Activated T-cell treated with anti-CD3 and anti-CD28 coated beads, Interleukin-2, amount 50 U/mL, for 1 hour (primary cell): ENCODE data around the gene SUMF1.

Source experiments
- DNase-seq: peaks from one replicate; pipeline ENCODE4 v3.0.0-alpha.2; 2020

Gene SUMF1

DNA sequence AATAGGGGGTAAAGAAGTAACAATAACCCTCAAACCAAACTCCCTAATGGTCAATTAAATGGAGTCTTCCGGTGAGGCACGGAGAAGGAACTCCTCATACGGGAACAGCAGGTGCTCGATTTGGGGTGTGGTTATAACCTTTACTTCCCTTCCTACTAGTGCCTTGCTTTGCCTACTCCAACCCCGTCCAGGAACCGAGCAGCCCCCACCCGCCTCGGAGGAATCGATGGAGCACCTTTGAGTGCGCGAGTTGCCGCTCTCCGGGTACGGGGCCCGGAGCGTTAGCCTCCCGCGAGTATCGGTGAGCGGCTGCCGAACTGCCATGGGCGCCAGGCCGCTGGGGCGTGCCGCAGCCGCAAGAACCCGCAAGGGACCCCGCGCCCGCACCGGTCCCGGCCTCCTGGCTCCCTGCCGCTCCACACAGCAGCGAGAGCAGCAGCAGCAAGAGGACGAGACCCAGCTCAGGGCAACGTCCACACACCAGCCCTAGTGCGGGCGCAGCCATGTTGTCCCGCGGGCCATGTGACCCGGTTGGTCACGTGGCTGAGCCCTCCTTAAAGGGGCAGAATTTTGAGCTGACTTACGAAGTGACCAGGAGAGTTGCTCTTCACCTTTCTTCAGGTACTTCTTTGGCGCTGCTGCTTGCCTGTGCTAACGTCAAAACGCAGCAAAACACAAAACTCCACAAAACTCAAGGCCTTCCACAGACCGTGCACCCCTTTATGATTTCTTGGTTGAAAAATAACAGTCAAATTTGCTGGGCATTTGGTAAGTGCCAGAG lies at the start of gene SUMF1:
Gene SUMF1 (minus strand): TSS at position 529 of the 781 bp plus-strand sequence. CDS start 24 bp downstream, at position 505.
- peak; percentile 73 for DNase-seq

GRCh38 chr3:4515916-4516579 lies 49.0 kb upstream of the SUMF1 start:
- DNase-seq: no peak

GRCh38 chr3:4514916-4515315 lies 47.8 kb upstream of the SUMF1 start:
- DNase-seq: no peak

- DNase-seq: no peak
Measured at GRCh38 chr3:4514321-4514720, 47.3 kb upstream of the SUMF1 start.

DNA sequence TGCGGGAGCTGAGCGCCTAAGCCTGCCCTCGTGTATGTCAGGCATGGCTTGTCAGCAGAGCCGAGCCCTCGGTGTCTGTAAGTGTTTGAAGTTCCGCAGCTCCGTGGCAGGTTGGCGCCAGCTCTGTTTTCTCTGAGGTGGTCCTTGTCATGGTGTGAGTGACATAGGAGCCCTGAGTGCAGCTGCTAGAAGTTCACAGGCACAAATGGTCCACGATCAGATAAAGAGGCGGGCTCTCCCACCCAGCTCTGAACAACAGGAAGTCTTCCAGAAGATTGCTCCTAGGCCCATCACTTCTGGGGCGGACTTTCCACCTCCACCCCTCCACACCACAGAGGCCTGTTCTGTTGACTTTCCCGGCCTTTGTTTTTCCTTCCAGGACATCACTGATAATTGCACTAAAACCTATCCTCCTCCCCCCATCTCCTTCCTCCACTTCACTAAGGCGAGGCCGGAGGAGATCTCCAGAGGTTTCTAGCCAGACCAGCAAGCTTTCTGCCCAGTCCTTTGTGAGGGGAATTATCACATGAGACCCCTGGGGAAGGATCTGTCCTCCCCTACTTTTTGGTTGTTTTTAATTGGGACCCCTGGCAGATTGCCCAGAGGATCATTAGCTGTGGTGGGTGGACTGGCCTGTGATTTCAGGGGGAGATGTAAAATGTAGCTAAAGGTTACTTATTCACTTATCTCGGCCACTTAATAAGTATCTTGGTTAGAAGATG lies 46.0 kb upstream of the SUMF1 start:
- DNase-seq: no peak

DNA sequence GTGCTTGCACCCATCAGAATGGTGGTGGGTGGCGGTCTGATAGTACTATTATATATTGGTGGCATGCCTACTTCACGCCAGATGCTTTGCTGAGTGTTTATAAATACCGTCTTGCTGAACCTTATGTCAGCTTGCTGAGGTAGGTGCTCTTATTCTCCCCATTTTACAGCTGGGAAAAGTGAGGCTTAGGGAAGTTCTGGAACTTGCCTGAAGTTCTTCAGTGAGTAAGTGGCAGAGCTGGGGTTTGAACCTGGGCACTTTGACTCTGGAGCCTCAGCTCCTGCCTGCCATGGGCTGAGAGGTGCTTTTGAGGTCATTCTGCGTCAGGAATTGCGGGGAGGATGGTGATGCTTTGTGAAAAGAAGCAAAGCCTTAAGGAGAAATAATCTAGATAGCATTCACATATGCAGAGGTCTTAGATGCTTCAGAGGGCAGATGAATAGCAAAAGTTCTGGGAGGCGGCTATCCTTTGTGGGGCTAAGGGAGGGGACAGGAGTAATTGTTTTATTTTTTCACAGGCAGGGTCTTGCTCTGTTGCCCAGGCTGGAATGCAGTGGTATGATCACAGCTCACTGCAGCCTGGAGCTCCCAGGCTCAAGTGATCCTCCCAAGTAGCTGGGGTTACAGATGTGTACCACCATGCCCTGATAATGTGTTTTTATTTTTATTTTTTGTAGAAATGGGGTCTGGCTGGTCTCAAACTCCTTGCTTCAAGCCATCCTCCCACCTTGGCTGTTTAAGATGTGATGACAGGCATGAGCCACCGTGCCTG lies 44.6 kb upstream of the SUMF1 start:
- DNase-seq: no peak

DNA sequence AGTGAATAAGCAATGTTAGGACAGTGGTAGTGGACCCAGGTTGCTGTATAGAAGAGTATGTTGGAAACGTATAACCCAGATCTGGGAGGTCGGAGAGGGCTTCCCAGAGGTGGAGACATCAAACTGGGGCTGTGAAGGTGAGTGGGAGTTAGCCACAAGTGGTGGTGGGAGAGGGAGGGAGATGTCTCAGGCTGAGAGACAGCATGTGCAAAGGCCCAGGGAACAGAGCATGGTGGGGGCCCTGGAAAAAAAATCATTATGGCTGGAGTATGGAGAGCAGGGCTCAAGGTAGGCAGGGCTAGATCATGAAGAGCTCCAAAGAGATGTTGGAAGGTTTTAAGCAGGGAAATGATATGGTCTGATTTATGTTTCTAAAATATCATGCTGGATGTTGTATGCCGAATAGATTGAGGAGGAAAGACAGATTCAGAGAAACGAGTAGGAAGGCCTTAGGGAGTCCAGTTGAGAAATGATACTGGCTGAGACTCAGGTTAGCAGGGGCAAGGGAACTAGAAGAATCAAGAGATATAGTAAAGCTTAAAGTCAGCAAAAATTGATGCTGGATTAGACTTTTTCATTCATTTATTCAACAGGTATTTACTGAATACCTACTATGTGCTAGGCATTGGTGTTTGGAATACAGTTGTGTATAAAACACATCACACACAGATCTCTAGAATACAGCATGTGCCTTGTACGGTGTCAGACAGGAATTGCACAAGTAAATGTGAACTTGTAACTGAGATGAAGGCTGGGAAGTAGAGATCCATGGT lies 43.1 kb upstream of the SUMF1 start:
- no peak for DNase-seq

DNA sequence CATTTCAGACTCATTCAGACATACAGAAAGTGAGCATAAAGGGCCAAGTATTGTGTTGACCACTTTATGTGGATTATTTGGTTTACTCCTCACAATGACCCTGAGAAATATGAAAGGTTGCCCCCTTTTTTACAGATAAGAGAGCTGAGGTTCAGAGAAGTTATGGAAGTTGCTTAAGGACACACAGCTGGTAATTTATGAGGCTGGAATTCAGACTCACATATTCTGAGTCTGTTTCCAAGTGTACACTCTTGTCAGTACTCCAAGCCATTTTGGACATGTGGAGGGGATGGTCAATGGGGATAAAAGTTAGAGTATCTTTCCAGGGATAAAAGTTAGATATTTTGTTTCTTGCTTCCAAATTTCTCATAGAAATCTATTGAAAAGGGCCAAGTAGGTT lies 42.0 kb upstream of the SUMF1 start:
- no peak for DNase-seq

- DNase-seq: no peak
Measured at GRCh38 chr3:4508048-4508981, 41.2 kb upstream of the SUMF1 start.

DNA sequence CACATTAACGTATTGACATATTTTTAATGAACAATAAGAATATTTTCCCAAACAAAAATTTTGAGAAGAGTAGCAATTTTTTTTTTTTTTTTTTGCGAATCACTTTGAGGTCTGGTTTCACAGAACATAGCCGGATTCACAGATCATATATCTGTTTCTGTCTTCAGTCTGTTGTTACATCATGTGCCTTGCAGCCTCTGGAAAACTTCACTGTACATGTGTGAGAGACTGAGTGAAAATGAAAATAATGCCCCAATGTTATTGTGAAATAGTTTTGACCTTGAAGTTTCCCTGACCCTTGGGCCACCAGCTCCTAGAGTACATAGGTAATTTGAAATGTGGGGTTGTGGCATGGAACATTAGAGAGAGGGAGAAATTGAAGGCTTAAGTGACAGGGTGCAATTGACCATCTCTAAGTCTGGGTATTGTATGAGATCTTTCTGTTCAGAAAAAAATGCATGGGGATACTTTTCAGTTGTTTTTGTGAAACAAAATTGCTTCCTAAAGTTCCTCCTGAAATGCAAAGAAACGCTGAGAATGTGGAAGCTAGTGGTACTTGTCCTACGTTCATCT lies 40.0 kb upstream of the SUMF1 start:
- no peak for DNase-seq

DNA sequence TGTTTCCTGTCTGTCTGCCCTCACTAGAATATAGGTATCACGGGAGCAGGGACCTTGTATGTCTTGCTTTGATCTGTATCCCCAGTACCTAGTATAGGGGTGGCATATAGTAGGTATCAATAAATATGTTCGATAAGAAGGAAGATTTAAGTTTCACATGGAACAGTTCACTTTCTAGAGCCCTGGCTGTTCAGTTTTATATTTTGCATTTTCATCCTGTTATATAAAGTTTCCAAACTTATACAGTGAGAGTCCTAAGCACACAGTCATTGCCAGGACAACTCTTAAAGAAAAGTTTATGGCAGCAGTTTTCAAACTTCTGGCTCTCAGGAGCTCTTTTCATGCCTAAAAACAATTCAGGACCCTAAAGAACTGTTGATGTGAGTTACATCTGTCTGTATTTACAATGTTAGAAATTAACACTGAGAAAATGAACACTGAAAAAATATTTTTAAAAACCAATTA lies 39.5 kb upstream of the SUMF1 start:
- no peak for DNase-seq

GRCh38 chr3:4505688-4506558 lies 38.9 kb upstream of the SUMF1 start:
- DNase-seq: no peak

- peak; percentile 28 for DNase-seq
Measured at GRCh38 chr3:4504340-4505261, 37.5 kb upstream of the SUMF1 start.

- DNase-seq: no peak
Measured at GRCh38 chr3:4503050-4503449, 36.0 kb upstream of the SUMF1 start.

- no peak for DNase-seq
Measured at GRCh38 chr3:4501927-4502326, 34.9 kb upstream of the SUMF1 start.

GRCh38 chr3:4501437-4501836 lies 34.4 kb upstream of the SUMF1 start:
- DNase-seq: no peak

DNA sequence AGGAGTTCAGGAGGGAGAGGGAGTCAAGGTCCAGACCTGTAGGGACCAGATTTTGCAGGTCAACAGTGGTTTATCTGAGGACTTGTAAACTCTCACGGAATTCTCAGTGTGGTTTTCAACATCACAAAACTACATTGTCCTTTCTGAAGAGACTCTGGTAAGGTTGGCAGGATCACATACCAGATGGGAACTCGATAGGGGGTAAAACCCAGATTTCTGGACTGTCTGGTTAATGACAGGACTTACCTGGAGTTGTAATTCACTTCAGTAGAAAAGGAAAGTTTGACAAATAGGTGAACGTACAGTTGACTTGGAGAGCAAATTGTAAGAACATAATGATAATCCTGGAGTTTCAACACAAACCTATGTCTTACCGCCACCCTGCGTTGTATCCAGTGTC lies 31.4 kb upstream of the SUMF1 start:
- no peak for DNase-seq

- DNase-seq: no peak
Measured at GRCh38 chr3:4497843-4498324, 30.8 kb upstream of the SUMF1 start.
